MM.1S (cell line): ENCODE data around the gene TIE1.
A peak's percentile ranks its signal among the peaks of the same experiment; 100 is the strongest.

Experiments used
- DNase-seq: peaks from one replicate; pipeline ENCODE4 v3.0.0-alpha.2; 2015
- H2AFZ ChIP-seq: fragments of 300-600 bp; sonication (generic); 2 replicates; pipeline ENCODE4 v1.6.0; 2016; ENCODE audit warnings: antibody characterized with exemption, low read length
- H3F3A ChIP-seq: fragments of 300-600 bp; sonication (generic); 2 replicates; pipeline ENCODE4 v1.6.1; 2016; ENCODE audit warnings: mild to moderate bottlenecking, antibody characterized with exemption, low read length, moderate library complexity, mixed read lengths; ENCODE audit not compliant: insufficient read depth
- H3K27ac ChIP-seq: fragments of 300-600 bp; sonication (generic); 2 replicates; pipeline ENCODE4 v1.5.1; 2016; ENCODE audit warnings: mild to moderate bottlenecking, low read length
- H3K27me3 ChIP-seq: fragments of 300-600 bp; sonication (generic); replicated peaks from 2 replicates; pipeline ENCODE4 v1.6.0; 2016; ENCODE audit warnings: low read length; ENCODE audit not compliant: insufficient read depth
- H3K36me3 ChIP-seq: fragments of 300-600 bp; sonication (generic); replicated peaks from 2 replicates; pipeline ENCODE4 v1.6.1; 2016; ENCODE audit warnings: mild to moderate bottlenecking, low read length, mixed read lengths; ENCODE audit not compliant: insufficient read depth
- H3K4me1 ChIP-seq: fragments of 300-600 bp; sonication (generic); 2 replicates; pipeline ENCODE4 v1.6.1; 2016; ENCODE audit warnings: low read length, mixed read lengths
- H3K4me2 ChIP-seq: fragments of 300-600 bp; sonication (generic); 2 replicates; pipeline ENCODE4 v1.6.0; 2016; ENCODE audit warnings: low read depth, low read length
- H3K4me3 ChIP-seq: fragments of 300-600 bp; sonication (generic); 2 replicates; pipeline ENCODE4 v1.5.1; 2016; ENCODE audit warnings: low read length, mixed read lengths
- H3K79me2 ChIP-seq: fragments of 300-600 bp; sonication (generic); 2 replicates; pipeline ENCODE4 v1.6.1; 2016; ENCODE audit warnings: mixed run types, low read length, mixed read lengths
- H3K9ac ChIP-seq: fragments of 300-600 bp; sonication (generic); 2 replicates; pipeline ENCODE4 v1.6.1; 2016; ENCODE audit warnings: low read length, mixed read lengths
- H3K9me2 ChIP-seq: fragments of 300-600 bp; sonication (generic); replicated peaks from 2 replicates; pipeline ENCODE4 v1.6.1; 2016; ENCODE audit warnings: mild to moderate bottlenecking, low read length, mixed read lengths; ENCODE audit not compliant: insufficient read depth
- H3K9me3 ChIP-seq: fragments of 300-600 bp; sonication (generic); replicated peaks from 2 replicates; pipeline ENCODE4 v1.6.1; 2016; ENCODE audit warnings: mild to moderate bottlenecking, low read length, mixed read lengths; ENCODE audit not compliant: insufficient read depth
- H4K20me1 ChIP-seq: fragments of 300-600 bp; sonication (generic); 2 replicates; pipeline ENCODE4 v1.6.1; 2016; ENCODE audit warnings: mild to moderate bottlenecking, low read length, moderate library complexity, mixed read lengths; ENCODE audit not compliant: insufficient read depth
- CTCF ChIP-seq: fragments of 300-600 bp; sonication (generic); IDR thresholded peaks from 2 replicates; pipeline ENCODE4 v1.5.1; 2016; ENCODE audit warnings: antibody characterized with exemption, low read length, mixed read lengths
- EZH2 ChIP-seq: fragments of 300-600 bp; sonication (generic); optimal IDR thresholded peaks from 2 replicates; pipeline ENCODE3; 2017; ENCODE audit warnings: low read depth, mild to moderate bottlenecking, antibody characterized with exemption, low read length, mixed read lengths
- EZH2phosphoT487 ChIP-seq: fragments of 300-600 bp; sonication (generic); IDR thresholded peaks from 2 replicates; pipeline ENCODE4 v1.6.1; 2018; ENCODE audit warnings: antibody characterized with exemption, low read length

Gene TIE1

GRCh38 chr1:43358746-43359693 lies 58.2 kb downstream of the TIE1 start, which contains the start of gene CDC20:
CDC20 (plus strand) TSS chr1:43358981; CDS start chr1:43359216, 235 bp downstream.
- Histone ChIP-seq H3K9ac (peak within 1 kb of the TSS; percentile 87), H3K4me2 (peak within 1 kb of the TSS; percentile 92), H3K36me3 (peaks cover 9% of the 10 kb centered on the region), H2AFZ (peak within 1 kb of the TSS; percentile 98), H3F3A (peaks cover 34% of the 10 kb centered on the region), H3K79me2 (peaks cover 34% of the 10 kb centered on the region), H3K27me3 (no peaks in the 10 kb centered on the region), H3K27ac (peak within 1 kb of the TSS; percentile 76; the same call in 1 of the 2 replicates), H3K9me3 (no peaks in the 10 kb centered on the region), H3K4me1 (peaks cover 18% of the 10 kb centered on the region), H3K9me2 (no peaks in the 10 kb centered on the region), H3K4me3 (peak within 1 kb of the TSS; percentile 89), H4K20me1 (no peaks in the 10 kb centered on the region)
- TF ChIP-seq EZH2 (no peak), EZH2phosphoT487 (no peak), CTCF (no peak)
- DNase-seq: peak; percentile 99

- H3K4me3 ChIP-seq: peak overlapping the region; percentile 89
- no peak for DNase-seq
- no peaks in the 10 kb centered on the region for H4K20me1 ChIP-seq
- no peak overlapping the region for H2AFZ ChIP-seq
- TF ChIP-seq EZH2 (no peak), CTCF (no peak), EZH2phosphoT487 (no peak)
- H3K9me2 ChIP-seq: no peaks in the 10 kb centered on the region
- H3K4me2 ChIP-seq: peak overlapping the region; percentile 86
- no peaks in the 10 kb centered on the region for H3K9me3 ChIP-seq
- H3K79me2 ChIP-seq: peaks cover 36% of the 10 kb centered on the region
- peaks cover 9% of the 10 kb centered on the region for H3K36me3 ChIP-seq
- peak overlapping the region; percentile 71; the same call in 1 of the 2 replicates for H3K9ac ChIP-seq
- H3K27ac ChIP-seq: no peak overlapping the region
- H3K4me1 ChIP-seq: peaks cover 18% of the 10 kb centered on the region
- H3F3A ChIP-seq: peaks cover 40% of the 10 kb centered on the region
- H3K27me3 ChIP-seq: no peaks in the 10 kb centered on the region
Observed at GRCh38 chr1:43359696-43360095, 58.9 kb downstream of the TIE1 start.

- Histone ChIP-seq H2AFZ (no peak overlapping the region), H3K9ac (peak overlapping the region; percentile 71; the same call in 1 of the 2 replicates), H3K4me1 (peaks cover 18% of the 10 kb centered on the region), H3K4me3 (peak overlapping the region; percentile 89), H4K20me1 (no peaks in the 10 kb centered on the region), H3K9me3 (no peaks in the 10 kb centered on the region), H3K9me2 (no peaks in the 10 kb centered on the region), H3K4me2 (peak overlapping the region; percentile 86), H3F3A (peaks cover 45% of the 10 kb centered on the region), H3K79me2 (peaks cover 44% of the 10 kb centered on the region), H3K36me3 (peaks cover 9% of the 10 kb centered on the region), H3K27me3 (no peaks in the 10 kb centered on the region), H3K27ac (no peak overlapping the region)
- no peak for DNase-seq
- TF ChIP-seq EZH2phosphoT487 (no peak), CTCF (no peak), EZH2 (no peak)
Observed at GRCh38 chr1:43360616-43361015, 59.8 kb downstream of the TIE1 start.
